HEK293 (cell line): ENCODE data around the gene TM4SF1.

Experiments
- CTCF ChIA-PET: fragments of 350-600 bp; formaldehyde crosslinking; extraction: SDS; loops from one replicate; lab custom pipeline; 2021; ENCODE audit warnings: antibody characterized with exemption; lab: Yijun Ruan, JAX
- POLR2A ChIA-PET: fragments of 300-600 bp; formaldehyde crosslinking; extraction: SDS; loops from one replicate; lab custom pipeline; 2020; ENCODE audit warnings: antibody characterized with exemption, inconsistent platforms; lab: Yijun Ruan, JAX
- H3K27ac ChIP-seq: fragments of 200-500 bp; sonication (Bioruptor generic); 2 replicates; pipeline ENCODE4 v1.5.1; 2014; ENCODE audit warnings: low read depth, low read length, control low read depth, inconsistent platforms; ENCODE audit errors: extremely low read depth
- H3K36me3 ChIP-seq, 2 experiments: fragments of 200-500 bp in 1 of 2; sonication (Bioruptor generic) in 1 of 2; 1 replicate in 1 of 2; 2 replicates in 1 of 2; pipeline ENCODE4 v1.5.1; 2014 to 2017; ENCODE audit warnings: inconsistent platforms in 2 of 2, low read length in 2 of 2; ENCODE audit not compliant: control insufficient read depth in 2 of 2, insufficient read depth in 1 of 2
- H3K4me1 ChIP-seq: fragments of 200-500 bp; sonication (Bioruptor generic); 2 replicates; pipeline ENCODE4 v1.5.1; 2014; ENCODE audit warnings: mild to moderate bottlenecking, low read length, inconsistent platforms; ENCODE audit not compliant: control insufficient read depth, insufficient read depth
- H3K4me3 ChIP-seq: 2 replicates; pipeline ENCODE4 v1.5.1; 2011; ENCODE audit warnings: low read depth, mild to moderate bottlenecking, control low read depth, low read length, moderate library complexity
- H3K9me3 ChIP-seq: fragments of 200-500 bp; sonication (Bioruptor generic); 2 replicates; pipeline ENCODE4 v1.5.1; 2014; ENCODE audit warnings: low read depth, low read length, inconsistent platforms; ENCODE audit not compliant: control insufficient read depth, insufficient read depth
- MZF1 ChIP-seq: fragments of 450-650 bp; formaldehyde crosslinking; IDR thresholded peaks from 2 replicates; pipeline ENCODE4 v1.5.1; 2017; ENCODE audit warnings: missing biosample characterization, missing genetic modification characterization, borderline replicate concordance
- ZFP37 ChIP-seq: fragments of 450-650 bp; formaldehyde crosslinking; IDR thresholded peaks from 2 replicates; pipeline ENCODE4 v1.5.1; 2016; ENCODE audit warnings: missing biosample characterization, missing genetic modification characterization
- ZFP41 ChIP-seq: fragments of 450-650 bp; formaldehyde crosslinking; IDR thresholded peaks from 2 replicates; pipeline ENCODE4 v1.5.1; 2016; ENCODE audit warnings: missing biosample characterization, missing genetic modification characterization, borderline replicate concordance
- ZNF133 ChIP-seq: fragments of 450-650 bp; formaldehyde crosslinking; IDR thresholded peaks from 2 replicates; pipeline ENCODE4 v1.5.1; 2016; ENCODE audit warnings: missing biosample characterization, missing genetic modification characterization
- ZNF16 ChIP-seq: fragments of 450-650 bp; formaldehyde crosslinking; IDR thresholded peaks from 2 replicates; pipeline ENCODE4 v1.5.1; 2016; ENCODE audit warnings: low read depth, missing biosample characterization, missing genetic modification characterization
- ZNF184 ChIP-seq: fragments of 450-650 bp; IDR thresholded peaks from 2 replicates; pipeline ENCODE4 v1.5.1; 2018; ENCODE audit warnings: missing biosample characterization, mild to moderate bottlenecking, missing genetic modification characterization
- ZNF202 ChIP-seq: fragments of 450-650 bp; formaldehyde crosslinking; IDR thresholded peaks from 2 replicates; pipeline ENCODE4 v1.5.1; 2016; ENCODE audit warnings: missing biosample characterization, missing genetic modification characterization, borderline replicate concordance
- ZNF341 ChIP-seq: fragments of 450-650 bp; formaldehyde crosslinking; IDR thresholded peaks from 2 replicates; pipeline ENCODE4; 2016; ENCODE audit warnings: low read depth, missing biosample characterization, missing genetic modification characterization
- ZNF394 ChIP-seq: fragments of 450-650 bp; formaldehyde crosslinking; IDR thresholded peaks from 2 replicates; pipeline ENCODE4 v1.5.1; 2016; ENCODE audit warnings: missing biosample characterization, missing genetic modification characterization, mild to moderate bottlenecking, moderate library complexity, borderline replicate concordance
- ZNF433 ChIP-seq: fragments of 450-650 bp; formaldehyde crosslinking; IDR thresholded peaks from 2 replicates; pipeline ENCODE4 v1.5.1; 2016; ENCODE audit warnings: missing biosample characterization, missing genetic modification characterization, low read depth
- ZNF548 ChIP-seq: fragments of 450-650 bp; formaldehyde crosslinking; IDR thresholded peaks from 2 replicates; pipeline ENCODE4 v1.5.1; 2016; ENCODE audit warnings: missing biosample characterization, missing genetic modification characterization
- ZNF555 ChIP-seq: fragments of 450-650 bp; formaldehyde crosslinking; conservative IDR thresholded peaks from 2 replicates; pipeline ENCODE4 v1.5.1; 2017; ENCODE audit warnings: missing biosample characterization, mild to moderate bottlenecking, missing genetic modification characterization, inconsistent platforms
- ZNF585B ChIP-seq: fragments of 450-650 bp; formaldehyde crosslinking; IDR thresholded peaks from 2 replicates; pipeline ENCODE4 v1.5.1; 2016; ENCODE audit warnings: missing biosample characterization, missing genetic modification characterization
- ZNF621 ChIP-seq: fragments of 450-650 bp; formaldehyde crosslinking; IDR thresholded peaks from 2 replicates; pipeline ENCODE4 v1.5.1; 2017; ENCODE audit warnings: missing biosample characterization, missing genetic modification characterization
- ZNF747 ChIP-seq: fragments of 450-650 bp; formaldehyde crosslinking; IDR thresholded peaks from 2 replicates; pipeline ENCODE4 v1.5.1; 2016; ENCODE audit warnings: missing biosample characterization, missing genetic modification characterization
- TF ChIP-seq, protein P1 (sequence below): sonication (generic); formaldehyde crosslinking; IDR thresholded peaks from 2 replicates; pipeline ENCODE4 v1.8.1; 2022; ENCODE audit warnings: mild to moderate bottlenecking, moderate library complexity, missing genetic modification reagents
- TF ChIP-seq, protein P2 (sequence below): fragments of 450-650 bp; formaldehyde crosslinking; IDR thresholded peaks from 2 replicates; pipeline ENCODE4 v1.5.1; 2017; ENCODE audit warnings: missing biosample characterization, missing genetic modification characterization
- TF ChIP-seq, protein P3 (sequence below): fragments of 450-650 bp; formaldehyde crosslinking; IDR thresholded peaks from 2 replicates; pipeline ENCODE4 v1.5.1; 2017; ENCODE audit warnings: missing biosample characterization, missing genetic modification characterization
- TF ChIP-seq, protein P4 (sequence below): fragments of 450-650 bp; formaldehyde crosslinking; IDR thresholded peaks from 2 replicates; pipeline ENCODE4 v1.5.1; 2016; ENCODE audit warnings: missing biosample characterization, missing genetic modification characterization
- TF ChIP-seq, protein P5 (sequence below): fragments of 450-650 bp; formaldehyde crosslinking; IDR thresholded peaks from 2 replicates; pipeline ENCODE4 v1.5.1; 2016; ENCODE audit warnings: missing biosample characterization, missing genetic modification characterization

Gene TM4SF1

DNA sequence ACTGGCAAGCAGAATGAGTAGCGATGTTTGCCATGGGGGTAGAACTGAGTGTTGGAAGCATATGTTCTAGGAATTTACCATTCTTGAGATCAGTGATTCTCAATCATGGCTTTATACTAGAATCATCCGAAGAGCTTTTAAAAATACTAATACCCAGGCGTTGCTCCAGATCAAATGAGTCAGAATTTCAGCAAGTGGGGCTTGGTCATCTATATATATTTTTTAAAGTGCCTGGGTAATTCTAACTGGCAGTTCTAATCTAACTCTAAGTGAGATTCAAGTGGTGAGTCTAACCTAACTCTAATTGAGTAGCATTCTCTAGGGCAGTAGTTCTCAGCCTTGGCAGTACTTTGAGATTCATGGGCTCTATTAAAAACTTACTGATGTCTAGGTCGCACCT, 20.8 kb downstream of the TM4SF1 start:
- CTCF ChIA-PET, result interaction anchor here (0.9 to 1.3 kb wide), 3 partner anchors 14 to 124 kb away, joined by 3 read pairs; no protein-coding TSS in a partner anchor
- TF ChIP-seq, protein P1, sequence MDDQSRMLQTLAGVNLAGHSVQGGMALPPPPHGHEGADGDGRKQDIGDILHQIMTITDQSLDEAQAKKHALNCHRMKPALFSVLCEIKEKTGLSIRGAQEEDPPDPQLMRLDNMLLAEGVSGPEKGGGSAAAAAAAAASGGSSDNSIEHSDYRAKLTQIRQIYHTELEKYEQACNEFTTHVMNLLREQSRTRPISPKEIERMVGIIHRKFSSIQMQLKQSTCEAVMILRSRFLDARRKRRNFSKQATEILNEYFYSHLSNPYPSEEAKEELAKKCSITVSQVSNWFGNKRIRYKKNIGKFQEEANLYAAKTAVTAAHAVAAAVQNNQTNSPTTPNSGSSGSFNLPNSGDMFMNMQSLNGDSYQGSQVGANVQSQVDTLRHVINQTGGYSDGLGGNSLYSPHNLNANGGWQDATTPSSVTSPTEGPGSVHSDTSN (CRISPR knock-in tag), result no peak
- TF ChIP-seq ZFP37 (tag by site-specific recombination) (no peak), ZNF133 (no peak), ZNF341 (tag by site-specific recombination) (no peak)
- TF ChIP-seq, protein P2, sequence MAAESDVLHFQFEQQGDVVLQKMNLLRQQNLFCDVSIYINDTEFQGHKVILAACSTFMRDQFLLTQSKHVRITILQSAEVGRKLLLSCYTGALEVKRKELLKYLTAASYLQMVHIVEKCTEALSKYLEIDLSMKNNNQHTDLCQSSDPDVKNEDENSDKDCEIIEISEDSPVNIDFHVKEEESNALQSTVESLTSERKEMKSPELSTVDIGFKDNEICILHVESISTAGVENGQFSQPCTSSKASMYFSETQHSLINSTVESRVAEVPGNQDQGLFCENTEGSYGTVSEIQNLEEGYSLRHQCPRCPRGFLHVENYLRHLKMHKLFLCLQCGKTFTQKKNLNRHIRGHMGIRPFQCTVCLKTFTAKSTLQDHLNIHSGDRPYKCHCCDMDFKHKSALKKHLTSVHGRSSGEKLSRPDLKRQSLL (tag by site-specific recombination), result no peak
- TF ChIP-seq, protein P3, sequence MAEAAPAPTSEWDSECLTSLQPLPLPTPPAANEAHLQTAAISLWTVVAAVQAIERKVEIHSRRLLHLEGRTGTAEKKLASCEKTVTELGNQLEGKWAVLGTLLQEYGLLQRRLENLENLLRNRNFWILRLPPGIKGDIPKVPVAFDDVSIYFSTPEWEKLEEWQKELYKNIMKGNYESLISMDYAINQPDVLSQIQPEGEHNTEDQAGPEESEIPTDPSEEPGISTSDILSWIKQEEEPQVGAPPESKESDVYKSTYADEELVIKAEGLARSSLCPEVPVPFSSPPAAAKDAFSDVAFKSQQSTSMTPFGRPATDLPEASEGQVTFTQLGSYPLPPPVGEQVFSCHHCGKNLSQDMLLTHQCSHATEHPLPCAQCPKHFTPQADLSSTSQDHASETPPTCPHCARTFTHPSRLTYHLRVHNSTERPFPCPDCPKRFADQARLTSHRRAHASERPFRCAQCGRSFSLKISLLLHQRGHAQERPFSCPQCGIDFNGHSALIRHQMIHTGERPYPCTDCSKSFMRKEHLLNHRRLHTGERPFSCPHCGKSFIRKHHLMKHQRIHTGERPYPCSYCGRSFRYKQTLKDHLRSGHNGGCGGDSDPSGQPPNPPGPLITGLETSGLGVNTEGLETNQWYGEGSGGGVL (tag by site-specific recombination), result no peak
- TF ChIP-seq, all 188 proteins: peak for 0
- POLR2A ChIA-PET, result no interaction called here
- H3K36me3 ChIP-seq, result no peaks in the 10 kb centered on the region
- H3K4me3 ChIP-seq, result no peak overlapping the region
- H3K4me1 ChIP-seq, result no peaks in the 10 kb centered on the region
- no peaks in the 10 kb centered on the region for H3K9me3 ChIP-seq
- no peak overlapping the region for H3K27ac ChIP-seq

DNA sequence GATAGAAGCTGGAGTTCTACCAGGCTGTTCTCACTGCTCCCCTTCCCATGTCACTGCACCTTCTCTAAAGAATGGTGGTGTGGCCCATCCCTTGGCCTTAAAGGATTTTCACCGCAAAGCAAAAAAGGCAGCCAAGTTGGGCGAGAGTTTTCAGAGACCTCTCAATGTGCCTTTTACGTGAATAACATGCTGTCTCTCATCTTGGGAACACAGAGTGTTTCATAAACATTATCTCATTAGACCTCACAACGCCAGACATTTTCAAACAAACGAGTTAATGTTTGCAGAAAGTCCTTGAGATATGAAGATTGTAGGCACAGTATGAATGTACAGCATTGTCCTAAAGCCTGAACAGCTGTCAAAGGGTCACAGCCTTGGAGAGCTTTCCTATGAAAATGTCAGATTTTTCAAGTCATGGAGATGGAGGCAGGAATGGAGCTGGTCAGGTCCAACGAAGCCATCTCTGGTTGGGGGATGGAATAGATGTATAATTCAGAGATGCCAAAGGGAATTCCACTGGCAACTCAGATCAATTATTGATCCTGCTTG, 21.3 kb downstream of the TM4SF1 start:
- CTCF ChIA-PET, result interaction anchor here (0.7 to 2.4 kb wide), 4 partner anchors 111 to 134 kb away, joined by 3 to 12 read pairs (median 3); no protein-coding TSS in a partner anchor
- POLR2A ChIA-PET, result no interaction called here

DNA sequence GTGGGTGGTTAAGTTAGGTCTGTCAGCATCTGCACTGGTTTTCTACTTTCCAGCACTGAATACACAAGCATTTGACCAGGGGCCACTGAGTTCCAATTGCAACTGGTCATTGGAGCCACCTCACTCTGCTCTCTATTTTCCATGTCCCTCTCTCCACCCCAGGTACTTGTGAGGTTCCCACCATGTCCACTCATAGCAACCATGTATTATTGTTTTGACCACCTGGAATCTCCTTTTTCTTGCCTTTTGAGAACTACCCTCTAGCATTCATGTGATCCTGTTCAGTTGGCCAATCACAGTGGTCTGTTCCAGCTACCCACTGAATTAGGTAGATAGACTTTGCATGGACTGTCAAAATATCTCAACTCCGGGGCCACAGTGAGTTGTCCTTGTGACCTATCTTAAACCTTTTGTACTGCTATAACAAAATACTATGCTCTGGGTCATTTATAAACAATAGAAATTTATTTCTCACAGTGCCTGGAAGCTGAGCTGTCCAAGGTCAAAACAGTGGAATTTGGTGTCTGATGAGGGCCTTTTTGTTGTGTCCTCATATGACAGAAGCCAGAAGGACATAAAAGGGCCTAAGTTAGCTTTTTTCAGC, 23.8 kb downstream of the TM4SF1 start:
- ChIA-PET CTCF (interaction anchor here (0.7 to 3.4 kb wide), 11 partner anchors 9 to 396 kb away, joined by 3 to 15 read pairs (median 4); no protein-coding TSS in a partner anchor), POLR2A (no interaction called here)
- H3K9me3 ChIP-seq, result no peaks in the 10 kb centered on the region
- H3K4me3 ChIP-seq, result no peak overlapping the region
- H3K27ac ChIP-seq, result no peak overlapping the region
- H3K4me1 ChIP-seq, result no peaks in the 10 kb centered on the region
- no peaks in the 10 kb centered on the region for H3K36me3 ChIP-seq
- TF ChIP-seq, protein P3 (tag by site-specific recombination), result no peak
- no peak for TF ChIP-seq ZNF621
- no peak for TF ChIP-seq ZNF548 (tag by site-specific recombination)
- no peak for TF ChIP-seq ZNF585B
- TF ChIP-seq, protein P4, sequence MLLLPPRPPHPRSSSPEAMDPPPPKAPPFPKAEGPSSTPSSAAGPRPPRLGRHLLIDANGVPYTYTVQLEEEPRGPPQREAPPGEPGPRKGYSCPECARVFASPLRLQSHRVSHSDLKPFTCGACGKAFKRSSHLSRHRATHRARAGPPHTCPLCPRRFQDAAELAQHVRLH, result no peak
- TF ChIP-seq MZF1 (tag by site-specific recombination), result no peak
- TF ChIP-seq ZNF555 (tag by site-specific recombination), result no peak
- no peak for TF ChIP-seq ZNF747 (tag by site-specific recombination)
- TF ChIP-seq ZNF433 (tag by site-specific recombination), result no peak
- TF ChIP-seq, protein P5, sequence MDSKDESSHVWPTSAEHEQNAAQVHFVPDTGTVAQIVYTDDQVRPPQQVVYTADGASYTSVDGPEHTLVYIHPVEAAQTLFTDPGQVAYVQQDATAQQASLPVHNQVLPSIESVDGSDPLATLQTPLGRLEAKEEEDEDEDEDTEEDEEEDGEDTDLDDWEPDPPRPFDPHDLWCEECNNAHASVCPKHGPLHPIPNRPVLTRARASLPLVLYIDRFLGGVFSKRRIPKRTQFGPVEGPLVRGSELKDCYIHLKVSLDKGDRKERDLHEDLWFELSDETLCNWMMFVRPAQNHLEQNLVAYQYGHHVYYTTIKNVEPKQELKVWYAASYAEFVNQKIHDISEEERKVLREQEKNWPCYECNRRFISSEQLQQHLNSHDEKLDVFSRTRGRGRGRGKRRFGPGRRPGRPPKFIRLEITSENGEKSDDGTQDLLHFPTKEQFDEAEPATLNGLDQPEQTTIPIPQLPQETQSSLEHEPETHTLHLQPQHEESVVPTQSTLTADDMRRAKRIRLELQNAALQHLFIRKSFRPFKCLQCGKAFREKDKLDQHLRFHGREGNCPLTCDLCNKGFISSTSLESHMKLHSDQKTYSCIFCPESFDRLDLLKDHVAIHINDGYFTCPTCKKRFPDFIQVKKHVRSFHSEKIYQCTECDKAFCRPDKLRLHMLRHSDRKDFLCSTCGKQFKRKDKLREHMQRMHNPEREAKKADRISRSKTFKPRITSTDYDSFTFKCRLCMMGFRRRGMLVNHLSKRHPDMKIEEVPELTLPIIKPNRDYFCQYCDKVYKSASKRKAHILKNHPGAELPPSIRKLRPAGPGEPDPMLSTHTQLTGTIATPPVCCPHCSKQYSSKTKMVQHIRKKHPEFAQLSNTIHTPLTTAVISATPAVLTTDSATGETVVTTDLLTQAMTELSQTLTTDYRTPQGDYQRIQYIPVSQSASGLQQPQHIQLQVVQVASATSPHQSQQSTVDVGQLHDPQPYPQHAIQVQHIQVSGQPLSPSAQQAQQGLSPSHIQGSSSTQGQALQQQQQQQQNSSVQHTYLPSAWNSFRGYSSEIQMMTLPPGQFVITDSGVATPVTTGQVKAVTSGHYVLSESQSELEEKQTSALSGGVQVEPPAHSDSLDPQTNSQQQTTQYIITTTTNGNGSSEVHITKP (tag by site-specific recombination), result no peak
- no peak for TF ChIP-seq ZNF16

More for the DNA sequence above, 21.3 kb downstream of the TM4SF1 start:
- no peak overlapping the region for H3K4me3 ChIP-seq
- no peaks in the 10 kb centered on the region for H3K36me3 ChIP-seq
- no peak for TF ChIP-seq ZFP41
- TF ChIP-seq ZNF202, result no peak
- TF ChIP-seq ZFP37 (tag by site-specific recombination), result no peak
- TF ChIP-seq ZNF394 (tag by site-specific recombination), result no peak
- TF ChIP-seq ZNF184 (tag by site-specific recombination), result no peak
- TF ChIP-seq ZNF621, result no peak
- no peaks in the 10 kb centered on the region for H3K9me3 ChIP-seq
- no peaks in the 10 kb centered on the region for H3K4me1 ChIP-seq
- no peak overlapping the region for H3K27ac ChIP-seq
